Trophoblast cell (in vitro differentiated cells and primary cell): ENCODE data around the gene IGFBP3. TPM values are rescaled to one million over a fixed set of nuclear protein-coding genes. Genes with fewer than 3 reads are reported as not detected.

Source experiments
- DNase-seq, 2 donors: peaks; one replicate each; pipeline ENCODE4 v3.0.0-alpha.2; 2016
- H2AFZ ChIP-seq: 2 replicates; pipeline ENCODE4 v1.6.1; 2013; ENCODE audit warnings: low read length, moderate library complexity, mild to moderate bottlenecking; ENCODE audit not compliant: insufficient read depth, poor library complexity
- H2AK5ac ChIP-seq: 2 replicates; pipeline ENCODE4 v1.6.1; 2013; ENCODE audit warnings: mild to moderate bottlenecking, low read length
- H2BK120ac ChIP-seq: 2 replicates; pipeline ENCODE4 v1.6.1; 2013; ENCODE audit warnings: low read length, mild to moderate bottlenecking, moderate library complexity; ENCODE audit not compliant: insufficient read depth, poor library complexity
- H2BK12ac ChIP-seq: 2 replicates; pipeline ENCODE4 v1.6.1; 2013; ENCODE audit warnings: mild to moderate bottlenecking, low read length, moderate library complexity
- H2BK5ac ChIP-seq: 2 replicates; pipeline ENCODE4 v1.6.1; 2013; ENCODE audit warnings: low read length, low read depth, moderate library complexity, mild to moderate bottlenecking; ENCODE audit not compliant: poor library complexity
- H3K14ac ChIP-seq: 2 replicates; pipeline ENCODE4 v1.6.1; 2013; ENCODE audit warnings: mild to moderate bottlenecking, low read length
- H3K18ac ChIP-seq: 2 replicates; pipeline ENCODE4 v1.6.1; 2013; ENCODE audit warnings: mild to moderate bottlenecking, low read length
- H3K23ac ChIP-seq: 2 replicates; pipeline ENCODE4 v1.6.1; 2013; ENCODE audit warnings: low read length
- H3K27ac ChIP-seq: 2 replicates; pipeline ENCODE4 v1.5.1; 2013; ENCODE audit warnings: low read depth, mild to moderate bottlenecking, inconsistent platforms, low read length, moderate library complexity
- H3K27me3 ChIP-seq: 2 replicates; pipeline ENCODE4 v1.6.1; 2013; ENCODE audit warnings: inconsistent platforms, mild to moderate bottlenecking, low read length, moderate library complexity; ENCODE audit not compliant: insufficient read depth
- H3K36me3 ChIP-seq, 2 experiments: 1 replicate in 1 of 2; 2 replicates in 1 of 2; pipeline ENCODE4 v1.6.1; 2013; ENCODE audit warnings: low read length in 2 of 2, mild to moderate bottlenecking in 2 of 2, moderate library complexity in 1 of 2; ENCODE audit not compliant: insufficient read depth in 2 of 2, control insufficient read depth in 1 of 2
- H3K4ac ChIP-seq: 2 replicates; pipeline ENCODE4 v1.6.1; 2013; ENCODE audit warnings: low read depth, mild to moderate bottlenecking, low read length, moderate library complexity
- H3K4me1 ChIP-seq, 2 experiments: 1 replicate in 1 of 2; 2 replicates in 1 of 2; pipeline ENCODE4 v1.6.1; 2013; ENCODE audit warnings: low read length in 2 of 2, mild to moderate bottlenecking in 2 of 2, moderate library complexity in 1 of 2; ENCODE audit not compliant: insufficient read depth in 2 of 2, control insufficient read depth in 1 of 2
- H3K4me2 ChIP-seq: 2 replicates; pipeline ENCODE4 v1.6.1; 2013; ENCODE audit warnings: inconsistent platforms, mild to moderate bottlenecking, low read length, moderate library complexity
- H3K4me3 ChIP-seq: 2 replicates; pipeline ENCODE4 v1.5.1; 2013; ENCODE audit warnings: mild to moderate bottlenecking, low read depth, low read length, inconsistent platforms
- H3K79me1 ChIP-seq: one replicate; pipeline ENCODE4 v1.6.1; 2013; ENCODE audit warnings: low read length
- H3K79me2 ChIP-seq: 2 replicates; pipeline ENCODE4 v1.6.1; 2013; ENCODE audit warnings: low read length, mild to moderate bottlenecking; ENCODE audit not compliant: control insufficient read depth, insufficient read depth, poor library complexity
- H3K9ac ChIP-seq: 2 replicates; pipeline ENCODE4 v1.6.1; 2013; ENCODE audit warnings: mild to moderate bottlenecking, low read length
- H3K9me3 ChIP-seq: 2 replicates; pipeline ENCODE4 v1.6.1; 2013; ENCODE audit warnings: low read depth, mild to moderate bottlenecking, control low read depth, inconsistent platforms, low read length; ENCODE audit not compliant: insufficient read depth
- H4K12ac ChIP-seq: 2 replicates; pipeline ENCODE4 v1.6.1; 2013; ENCODE audit warnings: low read depth, mild to moderate bottlenecking, low read length, moderate library complexity
- H4K8ac ChIP-seq: 2 replicates; pipeline ENCODE4 v1.6.1; 2013; ENCODE audit warnings: low read depth, mild to moderate bottlenecking, low read length, moderate library complexity
- H4K91ac ChIP-seq: one replicate; pipeline ENCODE4 v1.6.1; 2013; ENCODE audit warnings: low read depth, mild to moderate bottlenecking, low read length, moderate library complexity
- WGBS: extraction: QIAGEN DNeasy Blood & Tissue Kit; methylation state at CpG from one replicate; pipeline ENCODE4 v1.1.7; 2013; ENCODE audit warnings: missing lambda C conversion rate; ENCODE audit not compliant: insufficient read length, insufficient coverage; ENCODE audit errors: extremely low coverage; 5-methylcytosine and 5-hydroxymethylcytosine counted together
- polyA plus RNA-seq: library from polyadenylated mRNA; stranded (reverse); fragments of 200-250 nt; gene quantifications from 2 replicates; pipeline ENCODE4 v1.2.3, GENCODE V29; 2013

The IGFBP3 gene, protein sequence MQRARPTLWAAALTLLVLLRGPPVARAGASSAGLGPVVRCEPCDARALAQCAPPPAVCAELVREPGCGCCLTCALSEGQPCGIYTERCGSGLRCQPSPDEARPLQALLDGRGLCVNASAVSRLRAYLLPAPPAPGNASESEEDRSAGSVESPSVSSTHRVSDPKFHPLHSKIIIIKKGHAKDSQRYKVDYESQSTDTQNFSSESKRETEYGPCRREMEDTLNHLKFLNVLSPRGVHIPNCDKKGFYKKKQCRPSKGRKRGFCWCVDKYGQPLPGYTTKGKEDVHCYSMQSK
- polyA plus RNA-seq: 2,874 and 2,927 TPM in 2 replicates

DNA sequence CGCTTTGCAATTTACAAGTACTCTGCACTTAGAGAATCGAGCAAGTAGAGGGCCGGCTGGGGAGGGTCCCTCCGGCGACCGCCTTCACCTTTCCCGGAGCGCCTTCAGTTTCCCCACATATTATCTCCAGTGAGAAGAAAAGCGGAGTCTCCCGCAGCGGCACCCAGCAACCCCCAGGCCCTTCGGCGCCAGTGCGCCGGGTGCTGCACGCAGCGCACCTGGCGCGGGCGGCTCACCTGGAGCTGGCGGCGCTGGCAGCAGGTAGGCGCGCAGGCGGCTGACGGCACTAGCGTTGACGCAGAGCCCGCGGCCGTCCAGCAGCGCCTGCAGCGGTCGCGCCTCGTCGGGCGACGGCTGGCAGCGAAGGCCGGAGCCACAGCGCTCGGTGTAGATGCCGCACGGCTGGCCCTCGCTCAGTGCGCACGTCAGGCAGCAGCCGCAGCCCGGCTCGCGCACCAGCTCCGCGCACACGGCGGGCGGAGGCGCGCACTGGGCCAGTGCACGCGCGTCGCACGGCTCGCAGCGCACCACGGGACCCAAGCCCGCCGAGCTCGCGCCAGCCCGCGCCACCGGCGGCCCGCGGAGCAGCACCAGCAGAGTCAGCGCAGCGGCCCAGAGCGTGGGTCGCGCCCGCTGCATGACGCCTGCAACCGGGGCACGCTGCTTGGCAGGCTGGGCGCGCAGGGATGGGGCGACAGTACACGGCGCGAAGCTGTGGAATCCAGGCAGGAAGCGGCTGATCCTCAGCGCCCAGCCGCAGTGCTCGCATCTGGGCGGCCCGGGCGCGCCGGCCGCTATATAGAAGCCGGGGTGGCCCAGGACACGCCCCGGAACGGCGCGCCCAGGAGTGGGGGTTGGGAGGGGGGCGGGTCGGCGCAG is at the start of gene IGFBP3:
Gene IGFBP3 (minus strand): TSS at position 771 of the 879 bp plus-strand sequence. CDS start 132 bp downstream, at position 639.
- peak within 1 kb of the TSS; percentile 96 for H3K14ac ChIP-seq
- H3K9me3 ChIP-seq: no peaks in the 10 kb centered on the region
- peaks cover 29% of the 10 kb centered on the region for H3K79me2 ChIP-seq
- H2BK12ac ChIP-seq: peak within 1 kb of the TSS; percentile 99
- H4K91ac ChIP-seq: peak within 1 kb of the TSS; percentile 98
- no peaks in the 10 kb centered on the region for H3K27me3 ChIP-seq
- no peak within 1 kb of the TSS for H3K23ac ChIP-seq
- no CpG with 5 or more reads among the region's 111 CpGs for WGBS
- peak within 1 kb of the TSS; percentile 98 for H2BK120ac ChIP-seq
- peak within 1 kb of the TSS; percentile 76 for H3K4me2 ChIP-seq
- H3K79me1 ChIP-seq: peaks cover 48% of the 10 kb centered on the region
- peaks cover 33 to 39% of the 10 kb centered on the region in 2 experiments for H3K36me3 ChIP-seq
- H3K4me3 ChIP-seq: peak within 1 kb of the TSS; percentile 98
- H4K8ac ChIP-seq: peak within 1 kb of the TSS; percentile 72
- peaks cover 9 to 27% of the 10 kb centered on the region in 2 experiments for H3K4me1 ChIP-seq
- H3K27ac ChIP-seq: peak within 1 kb of the TSS; percentile 92
- peak within 1 kb of the TSS; percentile 98 for H3K9ac ChIP-seq
- H2AFZ ChIP-seq: peak within 1 kb of the TSS; percentile 89
- peak within 1 kb of the TSS; percentile 97 for H2BK5ac ChIP-seq
- peak within 1 kb of the TSS; percentile 93 for H3K18ac ChIP-seq
- H2AK5ac ChIP-seq: peak within 1 kb of the TSS; percentile 94
- H4K12ac ChIP-seq: peak within 1 kb of the TSS; percentile 45
- DNase-seq: peak; percentile 75 to 82
- H3K4ac ChIP-seq: peak within 1 kb of the TSS; percentile 97

DNA sequence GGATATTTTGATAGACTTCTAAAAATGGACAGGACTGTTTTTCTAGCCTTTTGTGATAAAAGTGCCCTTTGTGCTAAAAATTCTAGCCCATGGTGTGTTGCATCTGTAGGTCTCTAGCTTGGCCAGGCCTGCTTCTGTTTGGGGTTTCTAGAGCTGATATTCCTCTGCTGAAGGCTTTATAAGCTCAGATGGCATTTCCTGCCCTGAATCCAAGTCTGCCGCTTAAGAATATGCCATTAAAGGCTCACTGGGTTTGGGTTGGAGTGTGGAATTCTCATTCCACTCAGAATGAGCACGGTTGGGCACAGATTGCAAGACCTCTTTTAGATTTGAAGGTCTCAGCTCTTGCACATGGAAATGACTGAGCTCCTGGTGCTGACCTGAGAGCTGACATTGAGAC is 49.4 kb upstream of the IGFBP3 start:
- H3K79me1 ChIP-seq: peaks cover 13% of the 10 kb centered on the region
- no peak overlapping the region for H4K12ac ChIP-seq
- H3K23ac ChIP-seq: no peak overlapping the region
- WGBS: no CpG with 5 or more reads among the region's 2 CpGs
- no peak overlapping the region for H3K9ac ChIP-seq
- no peak overlapping the region for H2AFZ ChIP-seq
- no peak overlapping the region for H3K4ac ChIP-seq
- H3K18ac ChIP-seq: no peak overlapping the region
- no peak overlapping the region for H3K4me3 ChIP-seq
- DNase-seq: no peak
- no peak overlapping the region for H2AK5ac ChIP-seq
- no peak overlapping the region for H3K27ac ChIP-seq
- H4K91ac ChIP-seq: no peak overlapping the region
- H2BK120ac ChIP-seq: no peak overlapping the region
- H2BK5ac ChIP-seq: no peak overlapping the region
- no peak overlapping the region for H3K14ac ChIP-seq
- peaks cover 6 to 13% of the 10 kb centered on the region in 2 experiments for H3K4me1 ChIP-seq
- no peak overlapping the region for H4K8ac ChIP-seq
- no peaks in the 10 kb centered on the region for H3K79me2 ChIP-seq
- no peaks in the 10 kb centered on the region for H3K36me3 ChIP-seq
- H2BK12ac ChIP-seq: no peak overlapping the region
- peaks cover 4% of the 10 kb centered on the region for H3K9me3 ChIP-seq
- no peaks in the 10 kb centered on the region for H3K27me3 ChIP-seq
- no peak overlapping the region for H3K4me2 ChIP-seq

GRCh38 chr7:45969940-45970339 is 48.9 kb upstream of the IGFBP3 start:
- Histone ChIP-seq H2BK5ac (no peak overlapping the region), H3K4me2 (no peak overlapping the region), H3K4me1 (peaks cover 6 to 12% of the 10 kb centered on the region in 2 experiments), H4K8ac (no peak overlapping the region), H2AFZ (no peak overlapping the region), H3K18ac (no peak overlapping the region), H3K36me3 (no peaks in the 10 kb centered on the region), H3K9ac (no peak overlapping the region), H2BK120ac (no peak overlapping the region), H4K12ac (no peak overlapping the region), H3K14ac (no peak overlapping the region), H3K23ac (no peak overlapping the region), H3K27ac (no peak overlapping the region), H3K9me3 (peaks cover 2% of the 10 kb centered on the region), H2BK12ac (peak overlapping the region; percentile 74), H3K79me2 (no peaks in the 10 kb centered on the region), H2AK5ac (peak overlapping the region; percentile 11), H3K27me3 (no peaks in the 10 kb centered on the region), H4K91ac (peak overlapping the region; percentile 20), H3K4me3 (no peak overlapping the region), H3K79me1 (peaks cover 13% of the 10 kb centered on the region), H3K4ac (no peak overlapping the region)
- no CpG with 5 or more reads among the region's 5 CpGs for WGBS
- no peak for DNase-seq

GRCh38 chr7:45968856-45969541 is 47.9 kb upstream of the IGFBP3 start:
- Histone ChIP-seq H3K27me3 (no peaks in the 10 kb centered on the region), H4K8ac (no peak overlapping the region), H2AK5ac (no peak overlapping the region), H3K79me1 (peaks cover 9% of the 10 kb centered on the region), H3K4ac (no peak overlapping the region), H3K4me2 (no peak overlapping the region), H3K4me3 (no peak overlapping the region), H2BK5ac (no peak overlapping the region), H3K79me2 (no peaks in the 10 kb centered on the region), H4K12ac (no peak overlapping the region), H3K23ac (no peak overlapping the region), H3K14ac (no peak overlapping the region), H3K18ac (no peak overlapping the region), H2BK12ac (no peak overlapping the region), H2BK120ac (no peak overlapping the region), H3K36me3 (no peaks in the 10 kb centered on the region), H3K4me1 (peaks cover 2 to 9% of the 10 kb centered on the region in 2 experiments), H2AFZ (no peak overlapping the region), H4K91ac (no peak overlapping the region), H3K27ac (no peak overlapping the region), H3K9ac (no peak overlapping the region), H3K9me3 (peaks cover 2% of the 10 kb centered on the region)
- no peak for DNase-seq
- no CpG with 5 or more reads among the region's 10 CpGs for WGBS
